GM23338 (cell line): ENCODE results near the gene FAM170A.

Experiments used
- EZH2 ChIP-seq: fragments of 200-600 bp; sonication (generic); IDR thresholded peaks from one replicate; pipeline ENCODE4 v1.8.0; 2017; ENCODE audit warnings: antibody characterized with exemption, mild to moderate bottlenecking, low read depth; ENCODE audit not compliant: unreplicated experiment
- EZH2phosphoT487 ChIP-seq: fragments of 200-600 bp; sonication (generic); IDR thresholded peaks from one replicate; pipeline ENCODE4 v1.8.1; 2018; ENCODE audit warnings: antibody characterized with exemption; ENCODE audit not compliant: unreplicated experiment
- NANOG ChIP-seq: IDR thresholded peaks from 2 replicates; pipeline ENCODE4 v1.6.1; 2016; ENCODE audit warnings: antibody characterized with exemption, borderline replicate concordance
- POLR2AphosphoS5 ChIP-seq: IDR thresholded peaks from 2 replicates; pipeline ENCODE4 v1.6.1; 2016; ENCODE audit warnings: antibody characterized with exemption, low read depth
- TF ChIP-seq, protein P1 (sequence below), 2 experiments: fragments of 200-600 bp in 1 of 2; sonication (generic) in 1 of 2; conservative IDR thresholded peaks; 2 replicates each; pipeline versions ENCODE4 v1.5.1 to v1.6.1; 2016 to 2017; ENCODE audit warnings: antibody characterized with exemption in 2 of 2, low read depth in 2 of 2, mild to moderate bottlenecking in 2 of 2, moderate library complexity in 1 of 2
- TF ChIP-seq, protein P2 (sequence below): IDR thresholded peaks from 2 replicates; pipeline ENCODE4 v1.6.1; 2016; ENCODE audit warnings: antibody characterized with exemption
- TF ChIP-seq, protein P3 (sequence below): IDR thresholded peaks from one replicate; pipeline ENCODE4 v1.6.1; 2018; ENCODE audit warnings: antibody characterized with exemption; ENCODE audit not compliant: unreplicated experiment
- TF ChIP-seq, protein P4 (sequence below): fragments of 250-450 bp; sonication (Bioruptor Pico); IDR thresholded peaks from 2 replicates; pipeline ENCODE4 v1.5.0; 2020; ENCODE audit warnings: mild to moderate bottlenecking, moderate library complexity

DNA sequence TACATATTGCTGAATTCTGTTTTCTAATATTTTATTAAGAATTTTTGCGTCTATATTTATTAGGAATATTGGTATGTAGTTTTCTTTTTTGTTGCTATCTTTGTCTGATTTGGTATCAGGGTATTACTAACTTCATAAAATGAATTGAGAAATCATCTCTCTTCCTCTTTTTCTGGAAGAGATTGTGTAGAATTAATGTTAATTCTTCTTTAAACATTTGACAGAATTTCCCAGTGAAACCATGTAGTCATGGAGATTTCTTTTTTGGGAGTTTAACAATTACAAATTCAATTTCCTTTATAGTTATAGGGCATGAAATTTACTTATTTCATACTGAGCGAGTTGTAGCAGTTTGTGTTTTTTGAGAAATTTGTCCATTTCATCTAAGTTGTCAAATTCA, 3.3 kb upstream of the FAM170A start:
- TF ChIP-seq, protein P1, sequence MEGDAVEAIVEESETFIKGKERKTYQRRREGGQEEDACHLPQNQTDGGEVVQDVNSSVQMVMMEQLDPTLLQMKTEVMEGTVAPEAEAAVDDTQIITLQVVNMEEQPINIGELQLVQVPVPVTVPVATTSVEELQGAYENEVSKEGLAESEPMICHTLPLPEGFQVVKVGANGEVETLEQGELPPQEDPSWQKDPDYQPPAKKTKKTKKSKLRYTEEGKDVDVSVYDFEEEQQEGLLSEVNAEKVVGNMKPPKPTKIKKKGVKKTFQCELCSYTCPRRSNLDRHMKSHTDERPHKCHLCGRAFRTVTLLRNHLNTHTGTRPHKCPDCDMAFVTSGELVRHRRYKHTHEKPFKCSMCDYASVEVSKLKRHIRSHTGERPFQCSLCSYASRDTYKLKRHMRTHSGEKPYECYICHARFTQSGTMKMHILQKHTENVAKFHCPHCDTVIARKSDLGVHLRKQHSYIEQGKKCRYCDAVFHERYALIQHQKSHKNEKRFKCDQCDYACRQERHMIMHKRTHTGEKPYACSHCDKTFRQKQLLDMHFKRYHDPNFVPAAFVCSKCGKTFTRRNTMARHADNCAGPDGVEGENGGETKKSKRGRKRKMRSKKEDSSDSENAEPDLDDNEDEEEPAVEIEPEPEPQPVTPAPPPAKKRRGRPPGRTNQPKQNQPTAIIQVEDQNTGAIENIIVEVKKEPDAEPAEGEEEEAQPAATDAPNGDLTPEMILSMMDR (conservative IDR thresholded peaks at IDR 0.05; ENCODE audit: low read depth in 2 of 2) = no peak
- TF ChIP-seq EZH2 (no peak), POLR2AphosphoS5 (no peak), NANOG (no peak), EZH2phosphoT487 (no peak)
- TF ChIP-seq, protein P2, sequence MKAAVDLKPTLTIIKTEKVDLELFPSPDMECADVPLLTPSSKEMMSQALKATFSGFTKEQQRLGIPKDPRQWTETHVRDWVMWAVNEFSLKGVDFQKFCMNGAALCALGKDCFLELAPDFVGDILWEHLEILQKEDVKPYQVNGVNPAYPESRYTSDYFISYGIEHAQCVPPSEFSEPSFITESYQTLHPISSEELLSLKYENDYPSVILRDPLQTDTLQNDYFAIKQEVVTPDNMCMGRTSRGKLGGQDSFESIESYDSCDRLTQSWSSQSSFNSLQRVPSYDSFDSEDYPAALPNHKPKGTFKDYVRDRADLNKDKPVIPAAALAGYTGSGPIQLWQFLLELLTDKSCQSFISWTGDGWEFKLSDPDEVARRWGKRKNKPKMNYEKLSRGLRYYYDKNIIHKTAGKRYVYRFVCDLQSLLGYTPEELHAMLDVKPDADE = no peak
- TF ChIP-seq, protein P3, sequence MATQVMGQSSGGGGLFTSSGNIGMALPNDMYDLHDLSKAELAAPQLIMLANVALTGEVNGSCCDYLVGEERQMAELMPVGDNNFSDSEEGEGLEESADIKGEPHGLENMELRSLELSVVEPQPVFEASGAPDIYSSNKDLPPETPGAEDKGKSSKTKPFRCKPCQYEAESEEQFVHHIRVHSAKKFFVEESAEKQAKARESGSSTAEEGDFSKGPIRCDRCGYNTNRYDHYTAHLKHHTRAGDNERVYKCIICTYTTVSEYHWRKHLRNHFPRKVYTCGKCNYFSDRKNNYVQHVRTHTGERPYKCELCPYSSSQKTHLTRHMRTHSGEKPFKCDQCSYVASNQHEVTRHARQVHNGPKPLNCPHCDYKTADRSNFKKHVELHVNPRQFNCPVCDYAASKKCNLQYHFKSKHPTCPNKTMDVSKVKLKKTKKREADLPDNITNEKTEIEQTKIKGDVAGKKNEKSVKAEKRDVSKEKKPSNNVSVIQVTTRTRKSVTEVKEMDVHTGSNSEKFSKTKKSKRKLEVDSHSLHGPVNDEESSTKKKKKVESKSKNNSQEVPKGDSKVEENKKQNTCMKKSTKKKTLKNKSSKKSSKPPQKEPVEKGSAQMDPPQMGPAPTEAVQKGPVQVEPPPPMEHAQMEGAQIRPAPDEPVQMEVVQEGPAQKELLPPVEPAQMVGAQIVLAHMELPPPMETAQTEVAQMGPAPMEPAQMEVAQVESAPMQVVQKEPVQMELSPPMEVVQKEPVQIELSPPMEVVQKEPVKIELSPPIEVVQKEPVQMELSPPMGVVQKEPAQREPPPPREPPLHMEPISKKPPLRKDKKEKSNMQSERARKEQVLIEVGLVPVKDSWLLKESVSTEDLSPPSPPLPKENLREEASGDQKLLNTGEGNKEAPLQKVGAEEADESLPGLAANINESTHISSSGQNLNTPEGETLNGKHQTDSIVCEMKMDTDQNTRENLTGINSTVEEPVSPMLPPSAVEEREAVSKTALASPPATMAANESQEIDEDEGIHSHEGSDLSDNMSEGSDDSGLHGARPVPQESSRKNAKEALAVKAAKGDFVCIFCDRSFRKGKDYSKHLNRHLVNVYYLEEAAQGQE = no peak
- TF ChIP-seq, protein P4, sequence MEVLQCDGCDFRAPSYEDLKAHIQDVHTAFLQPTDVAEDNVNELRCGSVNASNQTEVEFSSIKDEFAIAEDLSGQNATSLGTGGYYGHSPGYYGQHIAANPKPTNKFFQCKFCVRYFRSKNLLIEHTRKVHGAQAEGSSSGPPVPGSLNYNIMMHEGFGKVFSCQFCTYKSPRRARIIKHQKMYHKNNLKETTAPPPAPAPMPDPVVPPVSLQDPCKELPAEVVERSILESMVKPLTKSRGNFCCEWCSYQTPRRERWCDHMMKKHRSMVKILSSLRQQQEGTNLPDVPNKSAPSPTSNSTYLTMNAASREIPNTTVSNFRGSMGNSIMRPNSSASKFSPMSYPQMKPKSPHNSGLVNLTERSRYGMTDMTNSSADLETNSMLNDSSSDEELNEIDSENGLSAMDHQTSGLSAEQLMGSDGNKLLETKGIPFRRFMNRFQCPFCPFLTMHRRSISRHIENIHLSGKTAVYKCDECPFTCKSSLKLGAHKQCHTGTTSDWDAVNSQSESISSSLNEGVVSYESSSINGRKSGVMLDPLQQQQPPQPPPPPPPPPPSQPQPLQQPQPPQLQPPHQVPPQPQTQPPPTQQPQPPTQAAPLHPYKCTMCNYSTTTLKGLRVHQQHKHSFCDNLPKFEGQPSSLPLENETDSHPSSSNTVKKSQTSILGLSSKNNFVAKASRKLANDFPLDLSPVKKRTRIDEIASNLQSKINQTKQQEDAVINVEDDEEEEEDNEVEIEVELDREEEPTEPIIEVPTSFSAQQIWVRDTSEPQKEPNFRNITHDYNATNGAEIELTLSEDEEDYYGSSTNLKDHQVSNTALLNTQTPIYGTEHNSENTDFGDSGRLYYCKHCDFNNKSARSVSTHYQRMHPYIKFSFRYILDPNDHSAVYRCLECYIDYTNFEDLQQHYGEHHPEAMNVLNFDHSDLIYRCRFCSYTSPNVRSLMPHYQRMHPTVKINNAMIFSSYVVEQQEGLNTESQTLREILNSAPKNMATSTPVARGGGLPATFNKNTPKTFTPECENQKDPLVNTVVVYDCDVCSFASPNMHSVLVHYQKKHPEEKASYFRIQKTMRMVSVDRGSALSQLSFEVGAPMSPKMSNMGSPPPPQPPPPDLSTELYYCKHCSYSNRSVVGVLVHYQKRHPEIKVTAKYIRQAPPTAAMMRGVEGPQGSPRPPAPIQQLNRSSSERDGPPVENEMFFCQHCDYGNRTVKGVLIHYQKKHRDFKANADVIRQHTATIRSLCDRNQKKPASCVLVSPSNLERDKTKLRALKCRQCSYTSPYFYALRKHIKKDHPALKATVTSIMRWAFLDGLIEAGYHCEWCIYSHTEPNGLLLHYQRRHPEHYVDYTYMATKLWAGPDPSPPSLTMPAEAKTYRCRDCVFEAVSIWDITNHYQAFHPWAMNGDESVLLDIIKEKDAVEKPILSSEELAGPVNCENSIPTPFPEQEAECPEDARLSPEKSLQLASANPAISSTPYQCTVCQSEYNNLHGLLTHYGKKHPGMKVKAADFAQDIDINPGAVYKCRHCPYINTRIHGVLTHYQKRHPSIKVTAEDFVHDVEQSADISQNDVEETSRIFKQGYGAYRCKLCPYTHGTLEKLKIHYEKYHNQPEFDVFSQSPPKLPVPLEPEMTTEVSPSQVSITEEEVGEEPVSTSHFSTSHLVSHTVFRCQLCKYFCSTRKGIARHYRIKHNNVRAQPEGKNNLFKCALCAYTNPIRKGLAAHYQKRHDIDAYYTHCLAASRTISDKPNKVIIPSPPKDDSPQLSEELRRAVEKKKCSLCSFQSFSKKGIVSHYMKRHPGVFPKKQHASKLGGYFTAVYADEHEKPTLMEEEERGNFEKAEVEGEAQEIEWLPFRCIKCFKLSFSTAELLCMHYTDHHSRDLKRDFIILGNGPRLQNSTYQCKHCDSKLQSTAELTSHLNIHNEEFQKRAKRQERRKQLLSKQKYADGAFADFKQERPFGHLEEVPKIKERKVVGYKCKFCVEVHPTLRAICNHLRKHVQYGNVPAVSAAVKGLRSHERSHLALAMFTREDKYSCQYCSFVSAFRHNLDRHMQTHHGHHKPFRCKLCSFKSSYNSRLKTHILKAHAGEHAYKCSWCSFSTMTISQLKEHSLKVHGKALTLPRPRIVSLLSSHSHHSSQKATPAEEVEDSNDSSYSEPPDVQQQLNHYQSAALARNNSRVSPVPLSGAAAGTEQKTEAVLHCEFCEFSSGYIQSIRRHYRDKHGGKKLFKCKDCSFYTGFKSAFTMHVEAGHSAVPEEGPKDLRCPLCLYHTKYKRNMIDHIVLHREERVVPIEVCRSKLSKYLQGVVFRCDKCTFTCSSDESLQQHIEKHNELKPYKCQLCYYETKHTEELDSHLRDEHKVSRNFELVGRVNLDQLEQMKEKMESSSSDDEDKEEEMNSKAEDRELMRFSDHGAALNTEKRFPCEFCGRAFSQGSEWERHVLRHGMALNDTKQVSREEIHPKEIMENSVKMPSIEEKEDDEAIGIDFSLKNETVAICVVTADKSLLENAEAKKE = no peak
